MM.1S (cell line): Measurements from ENCODE around the gene SDK1.

ENCODE experiments used
- DNase-seq: peaks from one replicate; pipeline ENCODE4 v3.0.0-alpha.2; 2015
- H2AFZ ChIP-seq: fragments of 300-600 bp; sonication (generic); 2 replicates; pipeline ENCODE4 v1.6.0; 2016; ENCODE audit warnings: antibody characterized with exemption, low read length
- H3F3A ChIP-seq: fragments of 300-600 bp; sonication (generic); 2 replicates; pipeline ENCODE4 v1.6.1; 2016; ENCODE audit warnings: mild to moderate bottlenecking, antibody characterized with exemption, low read length, moderate library complexity, mixed read lengths; ENCODE audit not compliant: insufficient read depth
- H3K27ac ChIP-seq: fragments of 300-600 bp; sonication (generic); 2 replicates; pipeline ENCODE4 v1.5.1; 2016; ENCODE audit warnings: mild to moderate bottlenecking, low read length
- H3K27me3 ChIP-seq: fragments of 300-600 bp; sonication (generic); replicated peaks from 2 replicates; pipeline ENCODE4 v1.6.0; 2016; ENCODE audit warnings: low read length; ENCODE audit not compliant: insufficient read depth
- H3K36me3 ChIP-seq: fragments of 300-600 bp; sonication (generic); replicated peaks from 2 replicates; pipeline ENCODE4 v1.6.1; 2016; ENCODE audit warnings: mild to moderate bottlenecking, low read length, mixed read lengths; ENCODE audit not compliant: insufficient read depth
- H3K4me1 ChIP-seq: fragments of 300-600 bp; sonication (generic); 2 replicates; pipeline ENCODE4 v1.6.1; 2016; ENCODE audit warnings: low read length, mixed read lengths
- H3K4me2 ChIP-seq: fragments of 300-600 bp; sonication (generic); 2 replicates; pipeline ENCODE4 v1.6.0; 2016; ENCODE audit warnings: low read depth, low read length
- H3K4me3 ChIP-seq: fragments of 300-600 bp; sonication (generic); 2 replicates; pipeline ENCODE4 v1.5.1; 2016; ENCODE audit warnings: low read length, mixed read lengths
- H3K79me2 ChIP-seq: fragments of 300-600 bp; sonication (generic); 2 replicates; pipeline ENCODE4 v1.6.1; 2016; ENCODE audit warnings: mixed run types, low read length, mixed read lengths
- H3K9ac ChIP-seq: fragments of 300-600 bp; sonication (generic); 2 replicates; pipeline ENCODE4 v1.6.1; 2016; ENCODE audit warnings: low read length, mixed read lengths
- H3K9me2 ChIP-seq: fragments of 300-600 bp; sonication (generic); replicated peaks from 2 replicates; pipeline ENCODE4 v1.6.1; 2016; ENCODE audit warnings: mild to moderate bottlenecking, low read length, mixed read lengths; ENCODE audit not compliant: insufficient read depth
- H3K9me3 ChIP-seq: fragments of 300-600 bp; sonication (generic); replicated peaks from 2 replicates; pipeline ENCODE4 v1.6.1; 2016; ENCODE audit warnings: mild to moderate bottlenecking, low read length, mixed read lengths; ENCODE audit not compliant: insufficient read depth
- H4K20me1 ChIP-seq: fragments of 300-600 bp; sonication (generic); 2 replicates; pipeline ENCODE4 v1.6.1; 2016; ENCODE audit warnings: mild to moderate bottlenecking, low read length, moderate library complexity, mixed read lengths; ENCODE audit not compliant: insufficient read depth
- CTCF ChIP-seq: fragments of 300-600 bp; sonication (generic); IDR thresholded peaks from 2 replicates; pipeline ENCODE4 v1.5.1; 2016; ENCODE audit warnings: antibody characterized with exemption, low read length, mixed read lengths
- EZH2 ChIP-seq: fragments of 300-600 bp; sonication (generic); optimal IDR thresholded peaks from 2 replicates; pipeline ENCODE3; 2017; ENCODE audit warnings: low read depth, mild to moderate bottlenecking, antibody characterized with exemption, low read length, mixed read lengths
- EZH2phosphoT487 ChIP-seq: fragments of 300-600 bp; sonication (generic); IDR thresholded peaks from 2 replicates; pipeline ENCODE4 v1.6.1; 2018; ENCODE audit warnings: antibody characterized with exemption, low read length

SDK1 gene

DNA sequence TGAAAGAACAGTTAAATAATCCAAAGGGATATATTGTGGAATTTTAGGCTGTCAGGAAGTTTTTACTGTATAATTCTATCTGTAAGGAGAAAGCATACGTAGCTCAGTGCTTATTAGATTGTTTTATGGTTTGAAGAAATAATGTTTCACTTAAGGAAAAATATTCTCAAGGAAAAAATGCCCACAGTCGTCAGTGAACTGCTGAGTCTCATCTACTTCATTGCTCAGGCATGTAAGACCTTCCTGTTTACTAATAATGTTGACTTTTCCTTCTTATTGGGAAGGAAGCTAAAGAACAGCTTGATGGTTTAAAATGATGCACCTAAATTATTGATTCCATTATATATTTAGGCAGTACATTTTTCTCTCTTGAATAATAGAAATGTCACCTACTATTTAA, 304.2 kb downstream of the SDK1 start:
- Histone ChIP-seq H3F3A (no peaks in the 10 kb centered on the region), H3K79me2 (no peaks in the 10 kb centered on the region), H2AFZ (no peak overlapping the region), H3K9me2 (no peaks in the 10 kb centered on the region), H3K4me3 (no peak overlapping the region), H3K4me2 (no peak overlapping the region), H3K4me1 (no peaks in the 10 kb centered on the region), H3K27me3 (no peaks in the 10 kb centered on the region), H3K36me3 (no peaks in the 10 kb centered on the region), H3K9ac (no peak overlapping the region), H3K27ac (no peak overlapping the region), H3K9me3 (no peaks in the 10 kb centered on the region), H4K20me1 (no peaks in the 10 kb centered on the region)
- TF ChIP-seq EZH2phosphoT487: no peak
- no peak for TF ChIP-seq CTCF
- no peak for TF ChIP-seq EZH2
- no peak for DNase-seq

DNA sequence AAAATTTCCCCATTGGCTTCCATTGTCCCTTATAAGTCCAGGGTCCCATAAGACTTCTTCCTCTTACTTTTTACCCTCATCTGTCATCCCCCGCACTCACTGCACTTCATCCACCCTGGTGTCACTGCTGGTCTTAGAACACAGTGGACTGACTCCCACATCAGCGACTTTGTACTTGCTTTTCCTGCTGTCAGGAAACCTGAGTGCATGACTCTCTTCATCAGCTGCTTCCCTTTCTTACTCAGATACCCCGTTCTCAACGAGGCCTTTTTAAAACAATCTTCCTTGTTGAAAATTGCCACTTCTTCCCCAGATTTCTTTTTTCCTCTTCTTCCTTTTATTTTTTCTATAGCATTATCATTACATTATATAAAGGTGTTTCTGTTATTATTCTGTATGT, 305.4 kb downstream of the SDK1 start:
- TF ChIP-seq EZH2phosphoT487 (no peak), EZH2 (no peak), CTCF (no peak)
- Histone ChIP-seq H3K4me1 (no peaks in the 10 kb centered on the region), H3K9ac (no peak overlapping the region), H3K9me2 (no peaks in the 10 kb centered on the region), H3F3A (no peaks in the 10 kb centered on the region), H2AFZ (no peak overlapping the region), H3K79me2 (no peaks in the 10 kb centered on the region), H3K4me2 (no peak overlapping the region), H3K36me3 (no peaks in the 10 kb centered on the region), H3K9me3 (no peaks in the 10 kb centered on the region), H4K20me1 (no peaks in the 10 kb centered on the region), H3K27ac (no peak overlapping the region), H3K4me3 (no peak overlapping the region), H3K27me3 (no peaks in the 10 kb centered on the region)
- no peak for DNase-seq

DNA sequence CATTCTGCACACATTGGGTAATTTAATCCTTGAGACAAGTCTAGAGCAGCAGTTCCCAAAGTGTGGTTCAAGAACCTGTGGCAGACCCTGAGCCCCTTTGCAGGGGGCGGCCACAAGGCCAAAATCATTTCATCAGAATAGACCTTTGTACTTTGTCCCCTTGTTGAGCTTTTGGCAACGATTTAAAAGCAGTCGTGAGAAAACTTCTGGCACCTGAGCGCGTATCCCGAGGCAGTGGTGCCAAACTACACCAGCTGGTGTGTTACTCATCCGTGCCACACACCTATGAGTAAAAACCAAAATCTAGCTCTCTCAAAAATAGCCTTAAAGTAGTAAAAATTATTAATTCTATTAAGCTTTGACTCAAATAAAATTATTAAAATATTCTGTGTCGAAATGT, 306.8 kb downstream of the SDK1 start:
- Histone ChIP-seq H3K36me3 (no peaks in the 10 kb centered on the region), H3K9ac (no peak overlapping the region), H3F3A (no peaks in the 10 kb centered on the region), H3K9me2 (no peaks in the 10 kb centered on the region), H3K4me2 (no peak overlapping the region), H4K20me1 (no peaks in the 10 kb centered on the region), H3K27ac (no peak overlapping the region), H3K9me3 (no peaks in the 10 kb centered on the region), H3K79me2 (no peaks in the 10 kb centered on the region), H2AFZ (no peak overlapping the region), H3K4me1 (no peaks in the 10 kb centered on the region), H3K27me3 (no peaks in the 10 kb centered on the region), H3K4me3 (no peak overlapping the region)
- no peak for TF ChIP-seq CTCF
- no peak for TF ChIP-seq EZH2phosphoT487
- no peak for TF ChIP-seq EZH2
- no peak for DNase-seq
